Measurements from ENCODE around the gene MDGA2. TPM values are rescaled to one million over a fixed set of nuclear protein-coding genes. Genes with fewer than 3 reads are reported as not detected.

MDGA2 gene
- total RNA-seq, 6 donors from 2014 or later = 0.61 TPM; not detected in 5

- Histone ChIP-seq H3K36me3 (no peaks in the 10 kb centered on the region), H3K27ac (no peak overlapping the region), H3K27me3 (peaks cover 0 to 16% (median 6%) of the 10 kb centered on the region in 4 donors), H3K4me1 (peaks cover 8 to 27% (median 20%) of the 10 kb centered on the region in 4 donors), H3K4me3 (peak overlapping the region in 2 of 4 donors; percentile 21 to 43), H3K9me3 (no peaks in the 10 kb centered on the region)
- TF ChIP-seq POLR2AphosphoS5 (IDR thresholded peaks at IDR 0.05) (no peak), POLR2A (IDR thresholded peaks at IDR 0.05) (no peak), EP300 (IDR thresholded peaks at IDR 0.05) (no peak), CTCF (IDR thresholded peaks at IDR 0.05) (no peak)
- DNase-seq (no peak), ATAC-seq (ENCODE audit: low FRiP score in 2 of 2) (no peak)
- 4 to 5% methylated on average over 4 to 15 of the region's 15 CpGs for WGBS, 2 donors
Measured at GRCh38 chr14:47676315-47676617, 861 bp upstream of the MDGA2 start.

- no peaks in the 10 kb centered on the region for H3K36me3 ChIP-seq
- peaks cover 8 to 27% (median 20%) of the 10 kb centered on the region in 4 donors for H3K4me1 ChIP-seq
- peaks cover 0 to 16% (median 6%) of the 10 kb centered on the region in 4 donors for H3K27me3 ChIP-seq
- H3K4me3 ChIP-seq = peak overlapping the region in 3 of 4 donors; percentile 21 to 43 (median 22)
- H3K27ac ChIP-seq = no peak overlapping the region
- H3K9me3 ChIP-seq = no peaks in the 10 kb centered on the region
- DNase-seq (peak in 1 of 2 donors; percentile 82), ATAC-seq (ENCODE audit: low FRiP score in 2 of 2) (peak in 1 of 2 donors; percentile 7)
- TF ChIP-seq POLR2A (IDR thresholded peaks at IDR 0.05) = no peak
- no peak for TF ChIP-seq EP300 (IDR thresholded peaks at IDR 0.05)
- no peak for TF ChIP-seq CTCF (IDR thresholded peaks at IDR 0.05)
- no peak for TF ChIP-seq POLR2AphosphoS5 (IDR thresholded peaks at IDR 0.05)
- WGBS, 2 donors = 2 to 3% methylated on average over 34 to 45 of the region's 81 CpGs
Measured at GRCh38 chr14:47674543-47675465, 601 bp downstream of the MDGA2 start.

- DNase-seq (peak in 1 of 2 donors; percentile 73), ATAC-seq (ENCODE audit: low FRiP score in 2 of 2) (peak in 1 of 2 donors; percentile 22)
- TF ChIP-seq EP300 (IDR thresholded peaks at IDR 0.05) (no peak), CTCF (IDR thresholded peaks at IDR 0.05) (no peak), POLR2AphosphoS5 (IDR thresholded peaks at IDR 0.05) (no peak), POLR2A (IDR thresholded peaks at IDR 0.05) (no peak)
- Histone ChIP-seq H3K9me3 (no peaks in the 10 kb centered on the region), H3K4me1 (peaks cover 8 to 27% (median 20%) of the 10 kb centered on the region in 4 donors), H3K4me3 (peak overlapping the region in 3 of 4 donors; percentile 21 to 43 (median 22)), H3K27me3 (peaks cover 0 to 16% (median 6%) of the 10 kb centered on the region in 4 donors), H3K36me3 (no peaks in the 10 kb centered on the region), H3K27ac (no peak overlapping the region)
- 2% methylated on average over 27 to 36 of the region's 36 CpGs for WGBS, 2 donors
Measured at GRCh38 chr14:47674148-47674542, 1.3 kb downstream of the MDGA2 start.

GRCh38 chr14:47665337-47666134 is 9.9 kb downstream of the MDGA2 start:
- WGBS, 2 donors = 91 to 93% methylated on average over 9 to 18 of the region's 28 CpGs
- no peak for TF ChIP-seq POLR2AphosphoS5 (IDR thresholded peaks at IDR 0.05)
- TF ChIP-seq EP300 (IDR thresholded peaks at IDR 0.05) = no peak
- no peak for TF ChIP-seq POLR2A (IDR thresholded peaks at IDR 0.05)
- no peak for TF ChIP-seq CTCF (IDR thresholded peaks at IDR 0.05)
- Histone ChIP-seq H3K9me3 (no peaks in the 10 kb centered on the region), H3K27me3 (no peaks in the 10 kb centered on the region), H3K4me1 (no peaks in the 10 kb centered on the region), H3K4me3 (no peak overlapping the region), H3K27ac (no peak overlapping the region), H3K36me3 (no peaks in the 10 kb centered on the region)
- peak in 1 of 2 donors; percentile 57 for DNase-seq
- no peak for ATAC-seq (ENCODE audit: low FRiP score in 2 of 2)

Measured in upper lobe of left lung (tissue), 6 donors.